Caco-2 (cell line): ENCODE measurements around the gene CD82. TPM values are rescaled to one million over a fixed set of nuclear protein-coding genes. Genes with fewer than 3 reads are reported as not detected.

Experiments
- BruUV-seq: library from RNA; stranded (reverse); fragments of 400-500 nt; replicated peaks from 2 replicates; lab custom pipeline; 2021; lab: Mats Ljungman, UMichigan
- CTCF ChIA-PET: fragments of 300-600 bp; sonication (Branson Sonifier 250); formaldehyde crosslinking; loops from one replicate; lab custom pipeline; 2022; ENCODE audit warnings: antibody characterized with exemption; lab: Charles Lee
- POLR2A ChIA-PET: fragments of 300-600 bp; sonication (Branson Sonifier 250); formaldehyde crosslinking; loops from one replicate; lab custom pipeline; 2022; ENCODE audit warnings: antibody characterized with exemption; lab: Charles Lee
- DNase-seq, 2 experiments: peaks; one replicate each; pipeline versions ENCODE4 v3.0.0 to v3.0.0-alpha.2; 2020 to 2022
- H3K27me3 ChIP-seq: replicated peaks from 2 replicates; pipeline ENCODE4 v1.6.0; 2011; ENCODE audit warnings: low read length; ENCODE audit not compliant: control insufficient read depth, insufficient read depth
- H3K36me3 ChIP-seq: 2 replicates; pipeline ENCODE4 v1.5.1; 2011; ENCODE audit warnings: low read length; ENCODE audit not compliant: control insufficient read depth, insufficient read depth
- H3K4me1 ChIP-seq: fragments of 250-450 bp; sonication (Bioruptor Pico); 2 replicates; pipeline ENCODE4 v1.5.1; 2020; ENCODE audit warnings: mild to moderate bottlenecking
- H3K4me3 ChIP-seq: 2 replicates; pipeline ENCODE4 v1.5.1; 2011; ENCODE audit warnings: low read depth, mild to moderate bottlenecking, control low read depth, low read length
- H3K9me3 ChIP-seq: fragments of 250-450 bp; sonication (Bioruptor Pico); 2 replicates; pipeline ENCODE4 v1.5.1; 2020; ENCODE audit warnings: mild to moderate bottlenecking, moderate library complexity
- H3K27ac Mint-ChIP-seq: one replicate; pipeline ENCODE4 v1.8.0; 2022; ENCODE audit warnings: mixed read lengths; ENCODE audit not compliant: unreplicated experiment
- H3K27me3 Mint-ChIP-seq: one replicate; pipeline ENCODE4 v1.8.0; 2022; ENCODE audit warnings: mixed read lengths; ENCODE audit not compliant: insufficient read depth, unreplicated experiment
- H3K36me3 Mint-ChIP-seq: one replicate; pipeline ENCODE4 v1.8.0; 2022; ENCODE audit warnings: mild to moderate bottlenecking, mixed read lengths; ENCODE audit not compliant: insufficient read depth, unreplicated experiment
- H3K4me1 Mint-ChIP-seq: one replicate; pipeline ENCODE4 v1.8.0; 2022; ENCODE audit warnings: low read depth, mixed read lengths; ENCODE audit not compliant: unreplicated experiment
- H3K4me3 Mint-ChIP-seq: one replicate; pipeline ENCODE4 v1.8.0; 2022; ENCODE audit warnings: mild to moderate bottlenecking, moderate library complexity, mixed read lengths; ENCODE audit not compliant: unreplicated experiment
- H3K9me3 Mint-ChIP-seq: one replicate; pipeline ENCODE4 v1.8.0; 2022; ENCODE audit warnings: mixed read lengths; ENCODE audit not compliant: unreplicated experiment
- intact Hi-C: fragments of 100-400 bp; cut with micrococcal nuclease; formaldehyde crosslinking; loops from one replicate; pipeline ENCODE4 v1.10.0; 2022; ENCODE audit not compliant: unreplicated experiment
- total RNA-seq: library from RNA; stranded (reverse); gene quantifications from 2 replicates; pipeline ENCODE4 v1.2.3, GENCODE V29; 2022
- TF ChIP-seq, protein P1 (sequence below), 2 experiments: fragments of 200-600 bp in 1 of 2; IDR thresholded peaks; 1 replicate in 1 of 2; 2 replicates in 1 of 2; pipeline versions ENCODE4 v1.5.1 to v1.8.0; 2011 to 2022; ENCODE audit warnings: antibody characterized with exemption in 1 of 2, control low read depth in 1 of 2, inconsistent platforms in 1 of 2, low read depth in 1 of 2, low read length in 1 of 2, mild to moderate bottlenecking in 1 of 2, moderate library complexity in 1 of 2; ENCODE audit not compliant: insufficient read depth in 1 of 2, severe bottlenecking in 1 of 2, unreplicated experiment in 1 of 2

Gene CD82
- total RNA-seq, 1 experiment from 2014 or later: 4.3 TPM

DNA sequence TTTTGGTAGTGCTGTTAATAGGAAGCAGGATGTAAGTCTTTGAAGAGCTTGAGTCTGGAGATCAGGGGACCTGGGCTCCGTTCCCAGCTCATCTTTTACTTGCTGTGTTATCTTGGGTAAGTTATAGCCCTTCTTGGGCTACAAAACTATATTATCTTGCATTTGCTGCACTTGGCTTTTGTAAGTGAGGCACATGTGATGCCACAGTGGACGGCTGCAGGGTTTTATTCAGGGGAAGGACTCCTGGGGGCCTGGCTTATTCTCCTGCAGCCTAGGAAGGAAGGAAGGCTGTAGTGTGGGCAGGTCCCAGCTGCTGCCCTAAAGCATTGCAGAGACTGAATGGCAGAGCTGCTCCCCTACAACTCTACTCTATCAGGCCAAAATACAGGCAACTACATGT lies 6.4 kb downstream of the CD82 start:
- no peaks in the 10 kb centered on the region for H3K9me3 Mint-ChIP-seq
- TF ChIP-seq, protein P1, sequence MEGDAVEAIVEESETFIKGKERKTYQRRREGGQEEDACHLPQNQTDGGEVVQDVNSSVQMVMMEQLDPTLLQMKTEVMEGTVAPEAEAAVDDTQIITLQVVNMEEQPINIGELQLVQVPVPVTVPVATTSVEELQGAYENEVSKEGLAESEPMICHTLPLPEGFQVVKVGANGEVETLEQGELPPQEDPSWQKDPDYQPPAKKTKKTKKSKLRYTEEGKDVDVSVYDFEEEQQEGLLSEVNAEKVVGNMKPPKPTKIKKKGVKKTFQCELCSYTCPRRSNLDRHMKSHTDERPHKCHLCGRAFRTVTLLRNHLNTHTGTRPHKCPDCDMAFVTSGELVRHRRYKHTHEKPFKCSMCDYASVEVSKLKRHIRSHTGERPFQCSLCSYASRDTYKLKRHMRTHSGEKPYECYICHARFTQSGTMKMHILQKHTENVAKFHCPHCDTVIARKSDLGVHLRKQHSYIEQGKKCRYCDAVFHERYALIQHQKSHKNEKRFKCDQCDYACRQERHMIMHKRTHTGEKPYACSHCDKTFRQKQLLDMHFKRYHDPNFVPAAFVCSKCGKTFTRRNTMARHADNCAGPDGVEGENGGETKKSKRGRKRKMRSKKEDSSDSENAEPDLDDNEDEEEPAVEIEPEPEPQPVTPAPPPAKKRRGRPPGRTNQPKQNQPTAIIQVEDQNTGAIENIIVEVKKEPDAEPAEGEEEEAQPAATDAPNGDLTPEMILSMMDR (IDR thresholded peaks at IDR 0.05; ENCODE audit: insufficient read depth in 1 of 2, low read depth in 1 of 2, low read length in 1 of 2, severe bottlenecking in 1 of 2, unreplicated experiment in 1 of 2): no peak
- Histone ChIP-seq H3K9me3 (no peaks in the 10 kb centered on the region), H3K4me1 (no peaks in the 10 kb centered on the region), H3K27me3 (no peaks in the 10 kb centered on the region), H3K36me3 (no peaks in the 10 kb centered on the region), H3K4me3 (no peak overlapping the region)
- no peaks in the 10 kb centered on the region for H3K4me1 Mint-ChIP-seq
- intact Hi-C loops: no loop called here
- peaks cover 4% of the 10 kb centered on the region for H3K27me3 Mint-ChIP-seq
- H3K27ac Mint-ChIP-seq: no peak overlapping the region
- ChIA-PET POLR2A (no interaction called here), CTCF (interaction anchor here (1.0 kb wide), 1 partner anchor 44 kb away, joined by 3 read pairs; no protein-coding TSS in a partner anchor)
- H3K4me3 Mint-ChIP-seq: no peak overlapping the region
- H3K36me3 Mint-ChIP-seq: no peaks in the 10 kb centered on the region
- DNase-seq: no peak
- BruUV-seq: no TSS peak

DNA sequence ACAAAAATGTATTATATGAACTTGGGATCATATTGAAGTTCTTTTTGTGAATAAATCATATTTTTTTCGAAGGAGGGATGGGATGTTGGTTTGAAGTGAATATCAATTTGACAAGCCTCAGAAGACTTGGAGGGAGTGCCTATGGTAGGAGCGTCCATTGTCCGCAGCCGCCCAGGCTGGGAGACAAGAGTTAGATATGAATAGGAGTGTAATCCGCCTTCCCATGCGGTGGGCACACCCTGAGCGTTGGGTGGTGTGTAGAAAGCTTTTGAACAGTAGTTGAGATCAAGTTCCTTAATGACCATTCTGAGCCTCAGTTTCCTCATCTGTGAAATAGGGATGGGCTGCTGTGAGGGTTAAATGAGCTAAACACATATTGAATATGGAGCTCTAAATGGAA lies 7.0 kb downstream of the CD82 start:
- ChIA-PET CTCF (interaction anchor here (1.0 kb wide), 1 partner anchor 43 kb away, joined by 3 read pairs; no protein-coding TSS in a partner anchor), POLR2A (no interaction called here)

DNA sequence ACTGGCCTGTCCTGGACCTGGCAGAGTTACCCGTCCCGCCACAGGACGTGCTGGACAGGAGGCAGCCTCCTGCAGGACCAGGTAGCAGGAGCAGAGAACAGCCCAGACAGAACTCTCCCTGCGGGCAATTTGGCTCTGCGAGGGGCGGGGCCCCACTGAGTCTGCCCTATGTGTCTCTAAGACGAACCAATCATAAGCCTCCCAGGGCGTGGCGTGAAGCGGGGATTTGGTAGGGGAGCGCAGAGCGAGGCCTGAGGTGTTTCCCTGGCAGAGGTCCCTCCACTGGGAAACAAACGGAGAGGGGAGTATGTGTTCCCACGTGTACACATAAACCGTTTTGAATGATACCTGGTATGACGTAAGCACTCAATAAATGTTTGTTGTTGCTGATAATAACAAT lies 7.4 kb downstream of the CD82 start:
- POLR2A ChIA-PET: no interaction called here
- H3K9me3 ChIP-seq: no peaks in the 10 kb centered on the region
- CTCF ChIA-PET: no interaction called here
- TF ChIP-seq, protein P1 (IDR thresholded peaks at IDR 0.05; ENCODE audit: insufficient read depth in 1 of 2, low read depth in 1 of 2, low read length in 1 of 2, severe bottlenecking in 1 of 2, unreplicated experiment in 1 of 2): no peak
- no peaks in the 10 kb centered on the region for H3K4me1 ChIP-seq
- H3K36me3 Mint-ChIP-seq: no peaks in the 10 kb centered on the region
- no peak overlapping the region for H3K4me3 ChIP-seq
- H3K36me3 ChIP-seq: no peaks in the 10 kb centered on the region
- DNase-seq: no peak
- H3K27me3 Mint-ChIP-seq: peaks cover 4% of the 10 kb centered on the region
- H3K27me3 ChIP-seq: no peaks in the 10 kb centered on the region
- no peak overlapping the region for H3K4me3 Mint-ChIP-seq
- no peak overlapping the region for H3K27ac Mint-ChIP-seq
- no TSS peak for BruUV-seq
- intact Hi-C loops: no loop called here
- H3K4me1 Mint-ChIP-seq: no peaks in the 10 kb centered on the region
- no peaks in the 10 kb centered on the region for H3K9me3 Mint-ChIP-seq

More for the DNA sequence above, 7.0 kb downstream of the CD82 start:
- no TSS peak for BruUV-seq
- Histone ChIP-seq H3K4me3 (no peak overlapping the region), H3K36me3 (no peaks in the 10 kb centered on the region), H3K27me3 (no peaks in the 10 kb centered on the region), H3K4me1 (no peaks in the 10 kb centered on the region), H3K9me3 (no peaks in the 10 kb centered on the region)
- Mint-ChIP-seq H3K4me1 (no peaks in the 10 kb centered on the region), H3K4me3 (no peak overlapping the region), H3K36me3 (no peaks in the 10 kb centered on the region), H3K27ac (no peak overlapping the region), H3K27me3 (peaks cover 4% of the 10 kb centered on the region), H3K9me3 (no peaks in the 10 kb centered on the region)
- DNase-seq: no peak
- intact Hi-C loops: no loop called here
- TF ChIP-seq, protein P1 (IDR thresholded peaks at IDR 0.05; ENCODE audit: insufficient read depth in 1 of 2, low read depth in 1 of 2, low read length in 1 of 2, severe bottlenecking in 1 of 2, unreplicated experiment in 1 of 2): no peak
